ENCODE measurements around the gene DNAJA3.

DNAJA3 gene

DNA sequence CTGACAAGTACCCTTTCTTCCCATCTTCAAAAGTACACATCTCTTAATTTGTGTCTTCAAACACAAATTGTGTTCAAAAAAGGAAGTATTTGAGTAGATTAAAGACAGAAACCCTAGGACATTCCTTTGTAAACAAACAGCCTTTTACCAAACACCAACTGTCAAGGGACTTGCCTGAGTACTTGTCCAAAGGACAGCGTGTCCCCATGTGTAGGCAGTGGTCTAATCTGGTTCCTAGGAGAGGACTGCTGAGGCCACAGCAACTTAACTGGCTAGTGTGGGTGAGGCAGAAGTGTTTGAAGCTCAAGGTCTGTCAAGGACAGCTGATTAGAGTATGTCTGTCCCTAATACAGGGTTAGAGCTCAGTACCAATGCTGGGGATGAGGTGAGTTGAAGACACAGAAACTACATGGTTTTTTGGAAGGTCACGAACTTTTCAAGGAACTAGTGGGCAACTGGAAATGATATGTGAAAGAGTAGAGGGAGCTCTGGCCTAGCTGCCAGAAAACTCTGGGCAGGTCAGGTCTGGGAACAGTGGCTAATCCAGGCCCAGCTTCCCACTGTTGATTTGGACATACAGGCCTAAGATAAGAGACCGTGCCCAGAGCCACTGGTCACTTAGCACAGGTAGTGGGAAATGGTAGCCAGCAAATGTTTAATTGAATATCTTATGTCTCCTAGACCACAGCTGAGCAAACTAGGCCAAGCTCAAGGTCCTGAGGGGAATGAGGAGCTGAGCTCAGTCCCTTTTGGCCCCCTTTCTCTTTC lies 60.6 kb downstream of the DNAJA3 start:
- Histone ChIP-seq H3K4me1 (ENCODE audit: insufficient read depth, insufficient read length) (peaks cover 2% of the 10 kb centered on the region), H3K9ac (ENCODE audit: insufficient read length, low read depth) (no peak overlapping the region), H3K27me3 (ENCODE audit: insufficient read depth, insufficient read length) (no peaks in the 10 kb centered on the region), H3K4me3 (ENCODE audit: insufficient read length, low read depth) (no peak overlapping the region), H3K9me3 (ENCODE audit: insufficient read depth, low read length) (no peaks in the 10 kb centered on the region), H3K36me3 (ENCODE audit: insufficient read depth, insufficient read length, low read length) (peaks cover 32% of the 10 kb centered on the region)
- TF ChIP-seq YY1 (IDR thresholded peaks at IDR 0.05; ENCODE audit: insufficient read depth, insufficient read length) (no peak), ZNF274 (IDR thresholded peaks at IDR 0.05; ENCODE audit: low read depth, low read length) (no peak), SUZ12 (IDR thresholded peaks at IDR 0.05; ENCODE audit: extremely low read depth, insufficient read depth, insufficient read length) (no peak)
- DNase-seq (ENCODE audit: low read depth, low spot score), result no peak

GRCh38 chr16:4487955-4488498 lies 62.4 kb downstream of the DNAJA3 start:
- no peak for DNase-seq (ENCODE audit: low read depth, low spot score)
- H3K4me1 ChIP-seq (ENCODE audit: insufficient read depth, insufficient read length), result no peaks in the 10 kb centered on the region
- no peak overlapping the region for H3K9ac ChIP-seq (ENCODE audit: insufficient read length, low read depth)
- H3K9me3 ChIP-seq (ENCODE audit: insufficient read depth, low read length), result no peaks in the 10 kb centered on the region
- H3K4me3 ChIP-seq (ENCODE audit: insufficient read length, low read depth), result no peak overlapping the region
- TF ChIP-seq ZNF274 (IDR thresholded peaks at IDR 0.05; ENCODE audit: low read depth, low read length), result no peak
- no peak for TF ChIP-seq YY1 (IDR thresholded peaks at IDR 0.05; ENCODE audit: insufficient read depth, insufficient read length)
- no peak for TF ChIP-seq SUZ12 (IDR thresholded peaks at IDR 0.05; ENCODE audit: extremely low read depth, insufficient read depth, insufficient read length)
- no peaks in the 10 kb centered on the region for H3K27me3 ChIP-seq (ENCODE audit: insufficient read depth, insufficient read length)
- H3K36me3 ChIP-seq (ENCODE audit: insufficient read depth, insufficient read length, low read length), result peaks cover 32% of the 10 kb centered on the region

GRCh38 chr16:4488499-4488967 lies 62.9 kb downstream of the DNAJA3 start:
- Histone ChIP-seq H3K9ac (ENCODE audit: insufficient read length, low read depth) (no peak overlapping the region), H3K36me3 (ENCODE audit: insufficient read depth, insufficient read length, low read length) (peaks cover 33% of the 10 kb centered on the region), H3K9me3 (ENCODE audit: insufficient read depth, low read length) (no peaks in the 10 kb centered on the region), H3K27me3 (ENCODE audit: insufficient read depth, insufficient read length) (no peaks in the 10 kb centered on the region), H3K4me1 (ENCODE audit: insufficient read depth, insufficient read length) (no peaks in the 10 kb centered on the region), H3K4me3 (ENCODE audit: insufficient read length, low read depth) (no peak overlapping the region)
- TF ChIP-seq ZNF274 (IDR thresholded peaks at IDR 0.05; ENCODE audit: low read depth, low read length), result no peak
- TF ChIP-seq SUZ12 (IDR thresholded peaks at IDR 0.05; ENCODE audit: extremely low read depth, insufficient read depth, insufficient read length), result no peak
- TF ChIP-seq YY1 (IDR thresholded peaks at IDR 0.05; ENCODE audit: insufficient read depth, insufficient read length), result no peak
- no peak for DNase-seq (ENCODE audit: low read depth, low spot score)

GRCh38 chr16:4489030-4489429 lies 63.4 kb downstream of the DNAJA3 start:
- Histone ChIP-seq H3K4me3 (ENCODE audit: insufficient read length, low read depth) (no peak overlapping the region), H3K9me3 (ENCODE audit: insufficient read depth, low read length) (no peaks in the 10 kb centered on the region), H3K4me1 (ENCODE audit: insufficient read depth, insufficient read length) (no peaks in the 10 kb centered on the region), H3K27me3 (ENCODE audit: insufficient read depth, insufficient read length) (no peaks in the 10 kb centered on the region), H3K9ac (ENCODE audit: insufficient read length, low read depth) (no peak overlapping the region), H3K36me3 (ENCODE audit: insufficient read depth, insufficient read length, low read length) (peaks cover 33% of the 10 kb centered on the region)
- no peak for DNase-seq (ENCODE audit: low read depth, low spot score)
- no peak for TF ChIP-seq ZNF274 (IDR thresholded peaks at IDR 0.05; ENCODE audit: low read depth, low read length)
- TF ChIP-seq SUZ12 (IDR thresholded peaks at IDR 0.05; ENCODE audit: extremely low read depth, insufficient read depth, insufficient read length), result no peak
- no peak for TF ChIP-seq YY1 (IDR thresholded peaks at IDR 0.05; ENCODE audit: insufficient read depth, insufficient read length)

DNA sequence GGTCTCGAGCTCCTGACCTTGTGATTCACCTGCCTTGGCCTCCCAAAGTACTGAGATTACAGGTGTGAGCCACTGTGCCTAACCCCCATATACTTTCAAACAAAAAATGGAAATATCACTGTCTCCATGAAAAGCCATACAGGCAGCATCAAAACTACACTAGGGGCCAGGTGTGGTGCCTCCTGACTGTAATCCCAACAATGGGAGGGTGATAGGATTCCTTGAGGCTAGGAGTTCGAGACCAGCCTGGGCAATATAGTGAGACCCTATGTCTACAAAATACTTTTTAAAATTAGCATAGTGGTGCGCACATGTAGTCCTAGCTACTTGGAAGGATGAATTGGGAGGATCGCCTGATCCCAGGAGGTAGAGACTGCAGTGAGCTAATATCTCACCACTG lies 66.2 kb downstream of the DNAJA3 start:
- no peaks in the 10 kb centered on the region for H3K27me3 ChIP-seq (ENCODE audit: insufficient read depth, insufficient read length)
- no peak overlapping the region for H3K9ac ChIP-seq (ENCODE audit: insufficient read length, low read depth)
- no peaks in the 10 kb centered on the region for H3K9me3 ChIP-seq (ENCODE audit: insufficient read depth, low read length)
- no peak for DNase-seq (ENCODE audit: low read depth, low spot score)
- peaks cover 17% of the 10 kb centered on the region for H3K36me3 ChIP-seq (ENCODE audit: insufficient read depth, insufficient read length, low read length)
- H3K4me1 ChIP-seq (ENCODE audit: insufficient read depth, insufficient read length), result peaks cover 7% of the 10 kb centered on the region
- TF ChIP-seq ZNF274 (IDR thresholded peaks at IDR 0.05; ENCODE audit: low read depth, low read length) (no peak), YY1 (IDR thresholded peaks at IDR 0.05; ENCODE audit: insufficient read depth, insufficient read length) (no peak), SUZ12 (IDR thresholded peaks at IDR 0.05; ENCODE audit: extremely low read depth, insufficient read depth, insufficient read length) (no peak)
- H3K4me3 ChIP-seq (ENCODE audit: insufficient read length, low read depth), result no peak overlapping the region

GRCh38 chr16:4494746-4495490 lies 69.2 kb downstream of the DNAJA3 start:
- no peak for DNase-seq (ENCODE audit: low read depth, low spot score)
- H3K4me3 ChIP-seq (ENCODE audit: insufficient read length, low read depth), result no peak overlapping the region

GRCh38 chr16:4495766-4496165 lies 70.1 kb downstream of the DNAJA3 start:
- DNase-seq (ENCODE audit: low read depth, low spot score), result no peak
- no peak overlapping the region for H3K9ac ChIP-seq (ENCODE audit: insufficient read length, low read depth)
- no peak overlapping the region for H3K4me3 ChIP-seq (ENCODE audit: insufficient read length, low read depth)
- no peaks in the 10 kb centered on the region for H3K27me3 ChIP-seq (ENCODE audit: insufficient read depth, insufficient read length)
- peaks cover 10% of the 10 kb centered on the region for H3K4me1 ChIP-seq (ENCODE audit: insufficient read depth, insufficient read length)
- TF ChIP-seq ZNF274 (IDR thresholded peaks at IDR 0.05; ENCODE audit: low read depth, low read length), result no peak
- peaks cover 20% of the 10 kb centered on the region for H3K36me3 ChIP-seq (ENCODE audit: insufficient read depth, insufficient read length, low read length)
- H3K9me3 ChIP-seq (ENCODE audit: insufficient read depth, low read length), result no peaks in the 10 kb centered on the region

More at GRCh38 chr16:4494746-4495490, 69.2 kb downstream of the DNAJA3 start:
- TF ChIP-seq SUZ12 (IDR thresholded peaks at IDR 0.05; ENCODE audit: extremely low read depth, insufficient read depth, insufficient read length), result no peak
- no peak for TF ChIP-seq YY1 (IDR thresholded peaks at IDR 0.05; ENCODE audit: insufficient read depth, insufficient read length)
- no peak for TF ChIP-seq ZNF274 (IDR thresholded peaks at IDR 0.05; ENCODE audit: low read depth, low read length)
- Histone ChIP-seq H3K9me3 (ENCODE audit: insufficient read depth, low read length) (no peaks in the 10 kb centered on the region), H3K9ac (ENCODE audit: insufficient read length, low read depth) (no peak overlapping the region), H3K27me3 (ENCODE audit: insufficient read depth, insufficient read length) (no peaks in the 10 kb centered on the region), H3K4me1 (ENCODE audit: insufficient read depth, insufficient read length) (peaks cover 10% of the 10 kb centered on the region), H3K36me3 (ENCODE audit: insufficient read depth, insufficient read length, low read length) (peaks cover 21% of the 10 kb centered on the region)

Data from NT2/D1 (cell line).